GM19238 (cell line): ENCODE results near the gene COBLL1.

Source experiments
- DNase-seq: peaks from one replicate; pipeline ENCODE4 v3.0.0; 2011; ENCODE audit warnings: low spot score; ENCODE audit not compliant: insufficient read length

COBLL1 gene

GRCh38 chr2:164678631-164679149, 162.9 kb downstream of the COBLL1 start:
- no peak for DNase-seq

GRCh38 chr2:164677733-164678132, 163.9 kb downstream of the COBLL1 start:
- no peak for DNase-seq

- DNase-seq: no peak
Observed at GRCh38 chr2:164677271-164677670, 164.4 kb downstream of the COBLL1 start.

- no peak for DNase-seq
Observed at GRCh38 chr2:164675687-164676086, 165.9 kb downstream of the COBLL1 start.

- no peak for DNase-seq
Observed at GRCh38 chr2:164675027-164675426, 166.6 kb downstream of the COBLL1 start.

GRCh38 chr2:164671664-164672396, 169.8 kb downstream of the COBLL1 start:
- DNase-seq: no peak

- DNase-seq: no peak
Observed at GRCh38 chr2:164669291-164669690, 172.3 kb downstream of the COBLL1 start.

- no peak for DNase-seq
Observed at GRCh38 chr2:164667566-164667965, 174.1 kb downstream of the COBLL1 start.

GRCh38 chr2:164664070-164664469, 177.6 kb downstream of the COBLL1 start:
- no peak for DNase-seq

GRCh38 chr2:164662868-164663631, 178.6 kb downstream of the COBLL1 start:
- no peak for DNase-seq

GRCh38 chr2:164662066-164662465, 179.6 kb downstream of the COBLL1 start:
- DNase-seq: no peak

GRCh38 chr2:164661349-164661748, 180.3 kb downstream of the COBLL1 start:
- no peak for DNase-seq

- DNase-seq: no peak
Observed at GRCh38 chr2:164657129-164657528, 184.5 kb downstream of the COBLL1 start.

- DNase-seq: no peak
Observed at GRCh38 chr2:164655750-164656149, 185.9 kb downstream of the COBLL1 start.

GRCh38 chr2:164655336-164655735, 186.3 kb downstream of the COBLL1 start:
- DNase-seq: no peak

GRCh38 chr2:164651361-164651760, 190.3 kb downstream of the COBLL1 start:
- DNase-seq: no peak

GRCh38 chr2:164644036-164644700, 197.5 kb downstream of the COBLL1 start:
- DNase-seq: no peak

GRCh38 chr2:164642946-164643555, 198.6 kb downstream of the COBLL1 start:
- DNase-seq: no peak

GRCh38 chr2:164642268-164642667, 199.4 kb downstream of the COBLL1 start:
- DNase-seq: no peak
